Measurements from ENCODE around the gene TRPV4.

TRPV4 gene

DNA sequence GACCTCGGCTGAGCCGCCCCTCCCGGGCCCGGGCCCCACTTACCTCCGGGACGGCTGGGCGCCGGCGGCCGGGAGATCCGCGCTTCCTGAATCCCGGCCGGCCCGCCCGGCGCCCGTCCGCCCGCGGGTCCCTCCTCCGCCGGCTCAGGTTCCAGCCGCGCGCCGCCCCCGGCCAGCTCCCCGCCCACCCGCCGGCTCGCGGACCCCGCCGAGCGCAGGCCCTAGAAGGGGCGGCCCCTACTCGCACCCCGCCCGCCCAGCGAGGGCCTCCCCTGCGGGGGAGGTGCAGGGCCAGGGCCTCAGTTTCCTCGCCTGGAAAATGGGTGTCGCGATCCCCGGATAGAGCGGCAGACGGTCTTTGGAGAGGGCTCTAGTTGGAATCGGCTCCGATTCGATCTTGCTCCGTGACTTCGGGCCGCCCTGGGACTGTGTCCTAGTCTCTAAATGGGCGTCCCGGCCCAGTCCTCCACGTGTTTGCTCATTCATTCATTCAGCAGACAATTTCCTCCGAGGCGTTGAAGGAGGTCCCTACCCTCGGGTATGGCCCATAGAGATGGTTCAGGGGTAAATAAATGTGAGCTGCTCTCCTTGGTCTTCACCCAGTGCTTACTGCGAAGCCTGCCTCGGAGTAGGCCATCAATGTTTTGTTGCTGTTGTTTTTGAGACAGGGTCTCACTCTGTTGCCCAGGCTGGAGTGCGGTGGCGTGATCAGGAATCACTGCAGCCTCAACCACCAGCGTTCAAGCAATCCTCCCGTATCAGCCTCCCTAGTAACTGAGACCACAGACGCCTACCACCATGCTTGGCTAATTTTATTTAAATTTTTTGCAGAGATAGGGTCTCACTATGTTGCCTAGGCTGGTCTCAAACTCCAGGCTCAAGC is at the start of gene TRPV4:
Gene TRPV4 (minus strand): TSS at position 92 of the 883 bp plus-strand sequence. CDS start 18,602 bp downstream, outside the sequence.
- Mint-ChIP-seq H3K36me3 (no peaks in the 10 kb centered on the region), H3K9me3 (no peaks in the 10 kb centered on the region), H3K27ac (no peak within 1 kb of the TSS), H3K4me1 (peaks cover 6% of the 10 kb centered on the region), H3K4me3 (no peak within 1 kb of the TSS), H3K27me3 (peaks cover 56% of the 10 kb centered on the region)
- no peak for ATAC-seq

DNA sequence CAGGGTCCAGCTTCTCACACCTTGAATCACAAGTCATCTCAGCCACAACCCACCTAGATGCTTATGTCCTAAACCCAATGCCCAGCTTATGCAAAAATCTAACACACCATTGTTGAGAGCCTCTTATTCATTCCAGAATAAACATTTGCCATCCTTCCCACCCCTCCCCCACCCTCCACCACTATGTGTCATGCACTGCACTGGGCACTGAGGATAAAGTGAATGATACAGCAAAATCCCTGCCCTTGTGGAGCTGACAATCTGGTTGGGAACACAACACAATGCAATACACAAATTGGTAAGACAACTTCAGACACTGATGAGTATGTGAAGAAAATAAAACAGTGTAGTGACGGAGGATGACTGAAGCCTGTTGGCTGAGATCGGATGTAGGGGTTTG is 48.6 kb upstream of the TRPV4 start:
- H3K4me3 Mint-ChIP-seq: peak overlapping the region; percentile 74
- ATAC-seq: no peak
- H3K9me3 Mint-ChIP-seq: no peaks in the 10 kb centered on the region
- H3K27ac Mint-ChIP-seq: no peak overlapping the region
- H3K36me3 Mint-ChIP-seq: no peaks in the 10 kb centered on the region
- peaks cover 33% of the 10 kb centered on the region for H3K4me1 Mint-ChIP-seq
- no peaks in the 10 kb centered on the region for H3K27me3 Mint-ChIP-seq

DNA sequence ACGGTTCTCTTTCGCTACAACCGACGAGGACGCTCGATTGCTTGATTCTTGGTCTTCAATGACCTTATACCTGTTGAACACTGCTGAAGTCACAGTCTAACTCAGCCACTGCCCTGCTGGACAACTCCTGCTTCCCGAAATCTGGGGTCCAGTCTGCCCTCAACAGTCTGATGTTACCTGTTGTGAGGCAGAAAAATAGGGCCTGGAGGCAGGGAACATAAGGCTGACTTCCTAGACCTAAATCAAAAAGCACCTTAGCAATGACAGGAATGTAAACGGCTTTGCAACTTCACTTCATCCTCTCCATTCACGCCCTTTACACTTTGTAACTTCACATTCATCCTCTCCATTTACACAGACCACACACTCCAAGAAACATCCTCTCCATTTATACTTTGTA is 47.7 kb upstream of the TRPV4 start:
- Mint-ChIP-seq H3K4me3 (peak overlapping the region; percentile 74), H3K27me3 (no peaks in the 10 kb centered on the region), H3K9me3 (no peaks in the 10 kb centered on the region), H3K36me3 (no peaks in the 10 kb centered on the region), H3K27ac (peak overlapping the region; percentile 85), H3K4me1 (peaks cover 41% of the 10 kb centered on the region)
- ATAC-seq: no peak

DNA sequence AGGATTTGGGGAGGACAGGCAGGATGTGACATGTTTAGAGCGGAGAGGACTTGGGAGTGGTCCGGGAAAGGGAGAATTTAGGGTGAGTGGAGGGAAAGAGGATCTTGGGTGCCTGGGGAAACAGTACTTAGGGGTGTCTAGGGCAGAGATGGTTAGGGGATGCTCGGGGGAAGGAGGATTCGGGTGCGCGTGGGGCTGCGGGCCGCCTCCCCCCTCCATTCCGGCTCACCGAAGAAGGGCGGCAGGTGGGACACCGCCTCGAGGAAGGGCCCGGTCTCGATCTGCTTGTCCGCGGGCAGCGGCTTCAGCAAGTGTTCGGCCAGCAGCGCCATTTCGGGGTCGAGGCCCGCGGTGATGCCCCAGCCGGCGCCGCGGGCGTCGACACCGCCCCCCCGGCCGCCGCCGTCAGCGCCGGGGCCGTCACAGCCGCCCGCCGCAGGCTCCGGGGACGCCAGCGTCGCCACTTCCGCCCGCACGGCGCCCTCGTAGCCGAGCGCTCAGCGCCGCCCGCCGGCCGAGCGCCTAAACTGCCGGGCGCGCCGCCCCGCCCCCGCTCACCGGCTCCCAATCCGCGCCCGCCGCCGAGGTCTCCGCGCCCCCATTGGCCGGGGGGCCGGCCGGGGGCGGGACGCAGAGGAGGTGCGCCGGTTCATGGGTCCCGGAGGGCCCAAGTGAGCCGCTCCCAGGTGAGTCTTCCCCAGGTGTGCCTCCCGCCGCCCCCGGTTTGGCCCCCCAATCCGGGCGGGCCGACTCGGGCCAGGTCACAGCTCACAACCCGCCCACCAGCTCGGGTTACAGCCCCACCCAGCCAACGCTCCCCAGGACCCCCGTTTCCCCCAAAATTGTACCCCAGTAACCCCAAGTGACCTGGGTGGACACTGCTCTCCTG is 47.1 kb upstream of the TRPV4 start, which contains the start of gene GLTP:
Gene GLTP (minus strand): TSS at position 499 of the 889 bp plus-strand sequence. CDS start 167 bp downstream, at position 332.
- H3K27me3 Mint-ChIP-seq: no peaks in the 10 kb centered on the region
- peak within 1 kb of the TSS; percentile 95 for H3K4me3 Mint-ChIP-seq
- H3K4me1 Mint-ChIP-seq: peaks cover 48% of the 10 kb centered on the region
- peak within 1 kb of the TSS; percentile 85 for H3K27ac Mint-ChIP-seq
- no peaks in the 10 kb centered on the region for H3K36me3 Mint-ChIP-seq
- no peaks in the 10 kb centered on the region for H3K9me3 Mint-ChIP-seq
- ATAC-seq: peak; percentile 98

DNA sequence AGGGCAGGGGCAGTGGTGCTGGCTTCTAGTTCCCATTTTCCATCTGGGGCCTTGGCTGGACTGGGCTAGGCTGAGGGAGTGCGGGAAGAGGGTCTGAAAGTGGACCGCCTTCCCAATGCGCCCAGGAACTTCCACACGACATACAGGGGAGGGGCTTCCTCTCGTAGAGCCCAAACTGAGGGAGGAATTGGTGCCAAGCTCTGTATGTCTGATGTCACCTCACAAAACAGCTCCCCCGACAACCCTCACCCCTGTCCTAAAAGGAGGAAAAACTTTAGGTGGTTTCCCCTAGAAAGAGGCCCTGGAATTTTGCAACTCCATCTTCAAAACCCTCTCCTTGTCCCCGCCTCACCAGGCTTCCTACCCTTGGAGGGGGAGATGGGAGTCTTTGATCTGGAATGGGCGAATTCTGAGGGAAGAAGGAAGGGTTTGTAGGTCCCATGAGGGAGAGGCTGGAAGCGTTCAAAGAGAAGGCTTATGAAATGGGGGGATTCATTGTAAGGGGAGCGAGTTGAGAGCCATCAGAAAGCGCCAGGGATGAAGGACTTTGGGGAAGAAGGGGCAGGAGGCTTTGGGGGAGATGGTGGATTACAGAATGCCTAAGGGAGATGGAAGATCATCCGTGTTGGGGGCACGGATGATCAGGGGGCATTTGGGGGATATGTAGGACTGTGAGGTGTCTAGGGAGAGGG is 46.3 kb upstream of the TRPV4 start:
- ATAC-seq: no peak
- Mint-ChIP-seq H3K27me3 (no peaks in the 10 kb centered on the region), H3K9me3 (no peaks in the 10 kb centered on the region), H3K4me3 (peak overlapping the region; percentile 95), H3K27ac (peak overlapping the region; percentile 85), H3K36me3 (no peaks in the 10 kb centered on the region), H3K4me1 (peaks cover 55% of the 10 kb centered on the region)

DNA sequence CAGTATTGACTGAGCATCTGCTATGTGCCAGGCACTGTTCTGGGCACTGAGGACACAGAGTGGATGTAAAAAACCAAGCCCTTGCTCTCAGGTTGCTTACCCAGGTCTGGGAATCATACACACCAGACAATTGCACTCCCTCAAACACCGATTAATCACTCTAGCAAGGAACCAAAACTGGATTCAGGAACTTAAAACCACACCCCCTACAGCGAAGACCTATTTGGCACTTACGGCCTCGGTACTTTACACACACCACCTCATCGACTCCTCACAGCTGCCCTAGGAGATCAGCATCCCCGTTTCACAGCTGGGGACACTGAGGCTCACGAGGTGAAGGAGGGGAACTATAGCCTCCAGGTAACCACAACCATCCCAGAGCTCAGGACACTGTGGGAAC is 45.6 kb upstream of the TRPV4 start:
- peak overlapping the region; percentile 95 for H3K4me3 Mint-ChIP-seq
- H3K27me3 Mint-ChIP-seq: no peaks in the 10 kb centered on the region
- H3K9me3 Mint-ChIP-seq: no peaks in the 10 kb centered on the region
- H3K36me3 Mint-ChIP-seq: no peaks in the 10 kb centered on the region
- ATAC-seq: no peak
- no peak overlapping the region for H3K27ac Mint-ChIP-seq
- H3K4me1 Mint-ChIP-seq: peaks cover 55% of the 10 kb centered on the region

DNA sequence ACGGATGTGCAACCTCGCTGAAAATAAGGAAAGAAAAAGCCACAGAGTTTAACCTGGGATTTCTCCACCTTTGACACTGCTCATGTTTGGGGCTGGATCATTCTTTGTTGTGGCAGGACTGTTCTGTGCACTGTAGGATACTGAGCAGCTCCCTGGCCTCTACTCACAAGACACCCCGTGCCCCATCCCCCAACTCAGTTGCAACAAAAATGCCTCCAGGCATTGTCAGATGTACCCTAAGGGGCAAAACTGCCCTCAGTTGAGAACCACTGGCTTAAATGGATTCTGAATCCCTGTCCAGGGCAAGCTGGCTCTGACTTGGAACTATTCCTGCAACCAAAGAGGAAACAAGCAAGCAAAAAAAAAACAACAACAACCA is 45.0 kb upstream of the TRPV4 start:
- Mint-ChIP-seq H3K27ac (no peak overlapping the region), H3K9me3 (no peaks in the 10 kb centered on the region), H3K4me3 (no peak overlapping the region), H3K27me3 (no peaks in the 10 kb centered on the region), H3K4me1 (peaks cover 55% of the 10 kb centered on the region), H3K36me3 (no peaks in the 10 kb centered on the region)
- ATAC-seq: no peak

DNA sequence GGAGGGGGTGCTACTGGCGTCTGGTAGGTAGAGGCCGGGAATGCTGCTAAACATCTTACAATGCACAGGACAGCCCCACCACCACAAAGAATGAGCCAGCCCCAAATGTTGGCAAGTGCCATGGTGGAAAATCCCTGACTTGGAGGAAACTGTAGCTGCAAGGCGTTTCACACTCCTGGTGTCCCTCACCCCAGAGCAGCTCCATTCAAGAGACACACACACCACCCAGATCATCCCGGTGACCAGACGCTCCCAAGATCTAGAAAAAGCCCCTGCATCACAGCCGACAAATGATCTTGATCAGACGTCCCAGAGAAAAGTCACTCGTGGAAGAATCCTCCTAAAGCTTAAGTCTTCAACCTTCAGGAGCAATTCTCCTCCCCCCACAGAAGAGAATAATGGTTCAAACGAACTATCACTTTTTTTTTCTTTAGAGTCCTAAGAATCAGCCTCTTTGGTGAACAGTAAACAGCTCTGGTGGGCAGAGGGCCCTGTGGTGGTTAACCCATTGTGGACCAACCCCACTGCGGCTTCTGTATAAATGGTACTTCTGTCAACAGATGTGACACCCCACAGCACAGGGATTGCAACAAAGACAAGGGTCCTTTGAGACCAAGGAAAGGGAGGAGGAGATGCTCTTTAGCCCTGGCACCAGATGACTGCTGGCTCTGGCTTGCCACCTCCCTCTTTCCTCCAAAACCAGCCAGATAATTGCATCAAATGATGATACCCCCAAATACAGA is 44.5 kb upstream of the TRPV4 start:
- Mint-ChIP-seq H3K4me1 (peaks cover 55% of the 10 kb centered on the region), H3K27ac (no peak overlapping the region), H3K36me3 (no peaks in the 10 kb centered on the region), H3K4me3 (no peak overlapping the region), H3K9me3 (no peaks in the 10 kb centered on the region), H3K27me3 (no peaks in the 10 kb centered on the region)
- ATAC-seq: no peak

DNA sequence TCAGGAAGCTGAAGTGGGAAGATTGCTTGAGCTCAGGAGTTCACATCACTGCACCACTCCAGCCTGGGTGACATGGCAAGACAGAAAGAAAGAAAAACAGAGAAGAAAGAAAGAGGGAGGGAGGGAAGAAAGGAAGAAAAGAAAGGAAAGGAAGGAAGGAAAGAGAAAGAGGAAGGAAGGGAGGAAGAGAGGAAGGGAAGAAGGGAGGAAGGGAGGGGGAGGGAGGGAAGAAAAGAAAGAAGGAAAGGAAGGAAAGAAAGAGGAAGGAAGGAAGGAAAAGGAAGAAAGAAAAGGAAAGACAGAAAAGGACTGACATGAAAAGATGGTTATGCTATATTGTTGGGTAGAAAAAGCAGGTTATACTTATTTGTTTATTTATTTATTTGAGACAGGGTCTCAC is 43.2 kb upstream of the TRPV4 start:
- Mint-ChIP-seq H3K4me3 (no peak overlapping the region), H3K4me1 (peaks cover 57% of the 10 kb centered on the region), H3K27ac (peak overlapping the region; percentile 53), H3K9me3 (no peaks in the 10 kb centered on the region), H3K27me3 (no peaks in the 10 kb centered on the region), H3K36me3 (no peaks in the 10 kb centered on the region)
- no peak for ATAC-seq

DNA sequence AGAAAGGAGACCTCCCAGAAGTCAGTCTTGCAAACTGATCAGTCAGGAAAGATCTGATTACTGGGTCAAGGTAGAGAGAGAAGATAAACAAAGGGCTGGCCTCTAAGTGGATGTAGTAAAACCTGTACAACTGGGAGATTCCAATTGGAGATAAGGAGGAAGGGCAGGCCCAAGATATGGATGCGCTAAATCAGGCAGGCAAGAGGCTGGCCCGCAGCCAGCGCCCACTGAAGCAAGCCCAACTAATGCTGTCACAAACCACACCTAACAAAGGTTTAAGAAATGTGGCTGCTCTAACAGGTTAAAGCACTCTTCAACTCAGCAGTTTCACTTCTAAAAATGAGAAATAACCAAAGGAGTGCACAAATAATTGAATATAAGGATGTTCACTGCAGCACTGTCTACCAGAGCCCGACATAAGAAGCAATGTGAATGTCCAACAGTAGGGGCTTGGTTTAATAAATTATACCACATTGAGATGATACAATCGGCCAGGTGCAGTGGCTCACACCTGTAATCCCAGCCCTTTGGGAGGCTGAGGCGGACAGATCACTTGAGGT is 42.5 kb upstream of the TRPV4 start:
- Mint-ChIP-seq H3K4me1 (peaks cover 53% of the 10 kb centered on the region), H3K4me3 (no peak overlapping the region), H3K27ac (peak overlapping the region; percentile 53), H3K9me3 (no peaks in the 10 kb centered on the region), H3K27me3 (no peaks in the 10 kb centered on the region), H3K36me3 (no peaks in the 10 kb centered on the region)
- no peak for ATAC-seq

DNA sequence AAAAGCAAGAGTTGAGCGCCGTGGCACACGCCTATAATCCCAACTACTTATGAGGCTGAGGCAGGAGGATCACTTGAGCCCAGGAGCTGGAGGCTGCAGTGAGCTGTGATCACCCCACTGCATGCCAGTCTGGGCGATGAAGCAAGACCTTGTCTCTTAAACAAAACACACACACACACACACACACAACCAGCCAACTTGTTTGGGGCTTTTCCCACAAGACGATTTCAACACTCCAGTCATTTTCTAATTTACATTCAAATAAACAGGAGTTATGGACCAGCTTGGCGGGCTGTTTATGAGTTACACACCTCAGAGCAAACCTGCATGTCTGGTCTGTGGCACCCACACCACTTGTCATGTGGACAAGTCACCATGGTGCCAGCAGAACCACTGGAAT is 40.5 kb upstream of the TRPV4 start:
- Mint-ChIP-seq H3K4me3 (no peak overlapping the region), H3K27me3 (no peaks in the 10 kb centered on the region), H3K27ac (no peak overlapping the region), H3K4me1 (peaks cover 42% of the 10 kb centered on the region), H3K36me3 (no peaks in the 10 kb centered on the region), H3K9me3 (no peaks in the 10 kb centered on the region)
- no peak for ATAC-seq

DNA sequence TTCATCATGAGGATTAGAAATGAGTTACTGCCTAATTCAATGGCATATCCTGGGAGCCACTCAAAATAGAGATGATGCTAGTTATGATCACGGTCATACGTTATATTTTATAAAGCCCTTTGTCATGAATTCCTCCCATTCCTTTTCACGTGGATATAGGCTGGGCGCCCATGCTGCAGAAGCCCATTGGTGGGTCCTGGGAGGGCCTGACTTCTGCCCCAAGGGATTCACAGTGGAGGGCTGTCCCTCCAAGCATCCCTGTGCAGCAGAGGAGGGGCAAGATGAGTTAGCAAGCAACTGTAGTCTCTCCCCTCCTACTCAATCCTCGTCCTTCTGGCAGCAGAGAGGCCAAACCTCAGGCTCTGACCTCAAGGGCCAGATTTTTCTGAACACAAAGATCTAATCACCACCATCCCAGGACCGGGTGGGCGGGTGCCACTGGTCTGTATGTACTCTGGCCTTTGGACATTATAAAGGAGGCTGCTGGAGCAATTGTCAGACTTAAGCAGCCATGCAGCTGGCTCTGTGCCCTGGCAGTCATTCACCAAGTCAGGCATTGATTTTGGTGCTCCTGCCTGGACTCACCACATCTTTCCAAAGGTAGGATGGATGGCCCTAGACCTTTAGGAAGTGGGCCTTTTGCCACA is 38.6 kb upstream of the TRPV4 start:
- Mint-ChIP-seq H3K27ac (no peak overlapping the region), H3K9me3 (no peaks in the 10 kb centered on the region), H3K36me3 (no peaks in the 10 kb centered on the region), H3K4me1 (peaks cover 38% of the 10 kb centered on the region), H3K4me3 (no peak overlapping the region), H3K27me3 (no peaks in the 10 kb centered on the region)
- no peak for ATAC-seq

DNA sequence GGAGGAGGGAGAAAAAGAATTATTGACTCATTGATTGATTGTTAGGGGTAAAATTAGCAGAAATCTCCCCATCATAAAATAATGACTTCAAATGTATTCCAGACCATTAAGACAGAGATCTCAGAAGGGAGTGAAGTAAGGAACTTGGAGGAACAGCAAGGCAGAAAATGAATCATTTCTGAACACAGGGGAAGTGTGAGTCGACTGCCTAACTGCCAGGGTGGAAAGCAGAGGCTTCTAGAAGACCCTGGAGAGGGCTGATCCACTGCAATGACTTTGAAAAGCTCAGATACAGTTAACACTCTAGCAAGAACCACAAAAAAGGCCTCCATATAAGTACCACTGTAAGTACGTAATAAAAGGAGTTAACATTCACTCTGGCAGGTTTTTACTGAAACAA is 37.5 kb upstream of the TRPV4 start:
- Mint-ChIP-seq H3K27ac (no peak overlapping the region), H3K27me3 (no peaks in the 10 kb centered on the region), H3K4me3 (no peak overlapping the region), H3K4me1 (peaks cover 27% of the 10 kb centered on the region), H3K9me3 (no peaks in the 10 kb centered on the region), H3K36me3 (no peaks in the 10 kb centered on the region)
- no peak for ATAC-seq

Measured in stimulated activated memory B cell treated with anti-CD40 and anti-IgM and Interleukin-4, amounts not matched to agents 10 μg/mL and 1 μg/mL and 100 μg/mL, for 72 hours (primary cell).